ENCODE data around the gene CUX1.

CUX1 gene

DNA sequence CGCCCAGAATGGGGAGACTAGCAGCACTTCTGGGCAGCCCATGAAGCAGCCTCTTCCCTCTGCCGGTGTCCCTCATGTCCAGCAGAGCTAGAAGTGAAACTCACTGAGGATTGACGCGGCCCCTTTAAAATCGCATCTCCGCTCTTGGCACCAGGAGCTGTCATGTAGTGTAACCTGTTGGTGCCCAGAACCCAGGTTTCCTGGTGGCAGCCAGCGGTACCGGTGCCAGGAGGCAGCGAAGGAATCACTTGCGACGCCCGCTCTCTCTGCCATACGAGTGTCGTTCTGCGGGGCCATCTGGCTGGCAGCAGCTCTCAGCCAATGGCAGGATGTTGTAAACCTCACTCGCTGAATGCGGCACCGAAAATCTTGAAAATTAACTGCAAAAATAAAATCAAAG lies 82.7 kb downstream of the CUX1 start:
- no peak for DNase-seq

DNA sequence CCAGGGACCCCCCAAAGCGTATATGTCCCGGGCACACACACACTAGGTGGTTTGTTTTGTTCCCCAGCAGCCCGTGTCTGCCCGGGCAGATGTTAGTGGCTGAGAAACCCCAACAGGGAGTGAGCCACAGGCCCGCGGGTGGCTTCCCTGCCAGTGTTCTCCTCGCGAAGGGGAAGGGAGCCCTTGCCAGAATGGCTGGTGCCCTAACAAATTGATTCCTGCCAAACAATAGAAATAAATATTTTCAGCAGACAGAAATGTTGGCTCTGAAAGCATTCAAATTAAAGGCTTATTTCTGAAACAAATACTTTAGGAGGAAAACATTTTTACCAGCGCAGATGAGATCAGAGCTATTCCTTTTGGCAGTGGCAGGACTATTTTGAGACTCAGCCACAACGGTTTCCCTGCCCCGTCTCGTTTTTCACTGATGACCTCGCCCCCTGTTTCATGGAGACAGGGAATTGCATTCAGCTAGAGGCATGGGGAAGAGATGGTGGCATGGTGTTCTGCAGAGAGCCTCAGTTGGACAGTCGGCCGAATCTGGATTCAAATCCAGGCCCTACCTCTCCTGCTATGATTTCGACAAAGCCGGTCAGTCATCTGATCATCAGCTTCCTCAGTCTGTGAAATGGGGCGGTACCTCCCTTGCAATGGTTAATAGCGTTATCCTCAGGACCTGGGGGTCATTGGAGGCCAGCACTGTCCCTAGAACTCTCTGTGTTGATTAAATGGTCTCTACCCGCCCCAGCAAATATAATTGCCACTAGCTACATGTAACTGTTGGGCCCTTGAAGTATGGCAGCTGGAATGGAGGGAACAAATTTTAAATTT lies 84.5 kb downstream of the CUX1 start:
- no peak for DNase-seq

DNA sequence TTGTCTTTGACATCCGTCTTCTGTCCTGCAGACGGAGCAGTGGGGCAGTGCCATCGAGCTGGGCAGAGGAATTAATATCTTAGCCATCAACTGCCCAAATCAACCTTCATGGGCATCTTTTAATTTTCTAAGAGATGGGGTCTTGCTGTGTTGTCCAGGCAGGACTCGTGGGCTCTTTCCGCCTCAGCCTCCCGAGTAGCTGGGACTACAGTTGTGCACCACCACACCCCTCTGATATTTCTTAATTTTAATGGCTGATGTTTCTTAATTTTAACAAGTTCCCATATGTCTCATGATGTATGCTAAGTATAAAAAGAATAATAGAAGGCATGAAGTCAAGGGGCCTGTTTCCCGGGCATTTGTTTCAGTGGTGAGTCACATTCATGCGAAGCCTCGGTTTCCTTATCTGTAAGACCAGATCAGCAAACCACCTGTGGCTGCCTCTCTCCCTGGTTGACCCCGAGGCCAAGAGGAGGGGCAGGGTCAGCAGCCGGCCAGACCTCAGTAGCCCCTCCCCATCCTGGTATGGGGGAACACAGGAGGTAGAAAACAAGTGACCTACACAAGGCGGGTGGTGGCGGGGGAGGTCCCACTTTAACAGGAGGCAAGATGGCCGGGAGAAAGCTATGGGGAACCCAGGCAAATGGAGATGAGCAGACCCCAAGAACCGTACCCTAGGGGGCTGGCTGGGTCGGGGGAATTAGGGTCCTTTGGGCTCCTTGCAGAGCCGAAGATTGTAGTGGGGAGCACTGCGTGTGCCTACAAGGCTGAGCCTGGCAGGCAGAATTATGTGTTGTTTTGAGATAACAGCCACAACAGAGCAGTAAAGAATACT lies 85.5 kb downstream of the CUX1 start:
- no peak for DNase-seq

DNA sequence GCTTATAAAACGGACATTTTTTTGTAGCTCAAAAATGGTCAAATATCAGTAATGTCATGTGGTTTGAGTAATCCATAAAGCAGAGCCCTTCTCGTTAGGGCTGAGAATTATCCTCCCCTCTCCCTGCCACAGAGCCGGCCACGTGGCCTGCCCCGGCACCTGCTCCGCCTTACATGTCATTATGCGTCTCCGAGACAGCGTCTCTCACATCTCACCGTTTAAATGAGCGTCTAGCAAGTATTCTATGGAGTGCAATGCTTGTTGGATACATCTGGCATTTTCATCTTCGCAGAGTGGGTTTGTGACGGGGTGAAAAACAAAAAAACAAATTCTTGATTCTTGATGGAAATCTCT lies 86.1 kb downstream of the CUX1 start:
- DNase-seq = no peak

DNA sequence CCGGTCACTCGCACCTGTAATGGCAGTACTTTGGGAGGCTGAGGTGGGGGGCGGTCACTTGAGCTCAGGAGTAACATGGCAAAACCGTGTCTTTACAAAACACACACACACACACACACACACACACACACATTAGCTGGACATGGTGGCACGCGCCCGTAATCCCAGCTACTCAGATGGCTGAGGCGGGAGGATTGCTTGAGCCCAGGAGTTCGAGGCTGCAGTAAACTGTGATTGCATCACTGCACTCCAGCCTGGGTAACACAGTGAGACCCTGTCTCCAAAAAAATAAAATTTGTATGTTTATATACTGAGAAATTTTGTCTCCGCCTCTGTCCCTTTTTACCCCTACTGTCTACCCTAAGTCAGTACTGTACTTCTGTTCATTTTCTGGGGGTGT lies 86.6 kb downstream of the CUX1 start:
- DNase-seq = no peak

DNA sequence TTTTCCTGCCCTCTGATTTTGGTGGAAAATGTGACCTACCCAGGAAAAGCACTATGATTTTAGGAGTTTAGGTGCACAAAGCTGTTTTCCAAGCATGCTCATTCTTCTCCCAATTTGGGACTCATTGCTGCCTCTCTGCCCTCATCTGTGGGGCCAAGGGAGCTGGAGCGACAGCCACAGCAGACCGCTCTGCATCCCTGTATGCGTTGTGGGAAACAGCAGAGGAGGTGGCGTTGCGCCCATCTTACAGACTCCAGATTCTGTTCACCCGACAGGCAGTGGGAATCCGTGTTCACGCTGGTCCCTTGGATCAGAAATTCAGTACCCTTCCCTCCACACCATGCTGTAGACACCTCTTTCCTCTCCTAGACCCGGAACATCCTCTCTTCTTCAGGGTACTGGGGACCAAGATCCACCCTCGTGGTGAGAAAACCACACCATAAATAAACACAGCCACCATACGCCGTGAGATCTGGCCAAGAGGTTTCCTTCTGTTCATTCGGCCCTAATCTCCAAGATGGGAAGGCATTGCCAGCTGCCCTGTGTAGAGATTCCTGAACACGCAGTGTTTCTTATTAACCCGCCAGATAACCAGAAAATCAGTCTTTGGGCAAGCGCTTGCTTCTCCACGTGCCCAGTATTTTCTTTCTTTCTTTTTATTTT lies 87.9 kb downstream of the CUX1 start:
- no peak for DNase-seq

DNA sequence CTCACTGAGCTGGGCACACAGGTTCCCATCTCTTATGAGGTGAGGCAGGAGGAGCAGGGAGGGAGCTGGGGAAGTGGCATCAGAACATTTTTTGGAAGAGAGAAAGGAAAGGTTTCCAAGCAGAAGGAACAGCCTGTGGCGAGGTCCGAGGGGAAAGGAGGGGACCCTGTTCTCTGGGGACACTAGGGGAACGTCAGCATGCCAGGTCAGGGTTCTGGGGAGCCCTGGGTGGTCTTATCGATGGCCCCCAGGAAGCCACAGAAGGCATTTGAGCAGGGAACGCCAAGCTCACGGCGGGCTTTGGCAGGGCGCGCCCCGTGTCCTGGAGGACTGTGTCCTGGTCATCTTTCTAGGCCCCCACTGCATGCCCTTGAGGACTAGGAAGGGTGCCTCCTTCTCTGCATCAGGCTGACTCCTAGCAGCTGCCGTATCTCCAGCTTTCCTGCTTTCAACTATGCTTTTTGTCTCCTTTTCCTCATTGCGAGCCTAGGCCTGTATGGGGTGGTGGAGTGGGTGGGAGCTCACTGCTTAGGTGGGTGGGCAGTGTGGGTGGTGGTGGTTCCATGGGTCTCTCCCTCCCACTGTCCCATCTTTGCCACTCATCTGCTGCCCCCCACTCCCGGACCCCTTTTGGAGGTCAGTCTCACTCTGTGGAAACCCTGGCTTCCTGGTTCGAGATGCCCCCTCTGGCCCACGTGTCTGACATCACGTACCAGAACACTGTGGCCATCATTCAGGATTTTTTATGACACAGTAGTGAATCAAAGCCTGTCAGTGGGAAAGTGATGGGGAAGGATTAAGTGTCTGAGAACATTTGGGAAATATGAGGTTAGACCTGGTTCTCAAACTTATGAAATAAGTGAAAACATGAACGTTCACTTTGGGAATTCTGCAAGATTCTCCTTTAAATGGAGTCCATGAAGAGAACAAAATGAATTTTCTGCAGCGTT lies 89.1 kb downstream of the CUX1 start:
- DNase-seq = no peak

DNA sequence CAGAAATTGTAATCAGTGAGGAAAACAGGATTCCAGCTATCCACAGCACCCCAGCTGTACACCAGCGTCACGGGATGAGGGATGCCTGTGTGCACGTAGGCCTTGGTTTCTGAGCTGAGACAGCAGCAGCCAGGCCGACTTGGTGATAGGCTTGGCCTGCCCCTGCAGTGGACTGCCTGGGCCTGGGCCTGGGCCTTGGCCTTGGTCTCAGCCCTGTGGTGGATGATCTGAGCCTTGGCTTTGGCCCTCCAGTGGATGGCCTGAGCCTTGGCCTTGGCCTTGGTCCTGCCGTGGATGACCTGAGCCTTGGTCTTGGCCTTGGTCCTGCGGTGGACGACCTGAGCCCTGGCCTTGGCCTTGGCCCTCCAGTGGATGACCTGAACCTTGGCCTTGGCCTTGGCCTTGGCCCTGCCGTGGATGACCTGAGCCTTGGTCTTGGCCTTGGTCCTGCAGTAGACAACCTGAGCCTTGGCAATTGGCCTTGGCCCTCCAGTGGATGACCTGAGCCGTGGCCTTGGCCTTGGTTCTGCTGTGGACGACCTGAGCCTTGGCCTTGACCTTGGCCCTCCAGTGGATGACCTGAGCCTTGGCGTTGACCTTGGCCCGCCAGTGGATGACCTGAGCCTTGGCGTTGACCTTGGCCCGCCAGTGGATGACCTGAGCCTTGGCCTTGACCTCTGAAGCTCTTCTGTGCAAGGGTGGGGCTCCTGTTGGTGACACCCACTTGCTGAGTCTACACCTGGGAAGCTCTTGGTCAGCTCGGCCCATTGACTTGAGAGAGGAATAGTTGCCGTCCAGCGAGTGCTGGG lies 93.8 kb downstream of the CUX1 start:
- no peak for DNase-seq

DNA sequence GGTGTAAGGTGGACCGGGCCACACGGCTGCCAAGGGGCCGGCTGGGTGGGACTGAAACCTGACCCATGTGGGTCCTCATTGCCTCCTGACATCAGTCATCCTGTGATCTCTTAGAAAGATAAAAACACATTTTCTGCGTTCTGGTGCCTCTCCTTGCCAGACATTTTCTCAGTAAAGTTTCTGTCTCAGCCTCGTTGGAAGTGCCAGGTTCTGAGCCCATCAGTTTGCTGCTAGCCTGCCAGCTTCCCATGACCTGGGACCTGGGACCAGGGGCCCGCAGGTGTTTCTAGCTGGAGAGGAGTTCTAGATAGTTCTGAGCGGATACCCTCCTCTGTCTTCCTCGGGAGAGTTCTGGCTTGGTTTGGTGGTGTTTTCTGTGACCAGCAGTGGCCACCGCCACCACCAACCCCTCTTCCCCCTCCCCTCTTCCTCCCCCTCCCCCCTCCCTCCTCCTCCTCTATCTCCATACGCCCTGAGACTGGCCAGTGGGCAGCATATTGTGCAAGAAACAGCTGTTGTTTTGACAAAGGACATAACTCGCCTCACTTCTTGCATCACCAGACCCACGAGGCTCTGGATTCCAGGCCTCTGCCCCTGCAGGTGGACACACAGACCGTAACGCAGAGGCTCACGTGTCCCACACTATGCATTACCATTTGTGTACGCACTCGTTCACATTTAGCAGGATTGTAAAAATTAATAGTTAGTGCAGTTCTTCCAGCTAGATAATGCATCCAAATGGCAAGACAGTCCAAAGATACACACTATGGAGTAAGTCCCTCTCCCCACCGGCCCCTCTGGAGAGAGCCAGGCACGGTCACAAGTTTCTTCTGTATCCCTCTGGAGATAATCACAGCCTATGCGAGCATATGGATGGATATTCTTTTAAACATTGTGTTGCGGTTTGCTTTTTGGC lies 94.6 kb downstream of the CUX1 start:
- DNase-seq = no peak

DNA sequence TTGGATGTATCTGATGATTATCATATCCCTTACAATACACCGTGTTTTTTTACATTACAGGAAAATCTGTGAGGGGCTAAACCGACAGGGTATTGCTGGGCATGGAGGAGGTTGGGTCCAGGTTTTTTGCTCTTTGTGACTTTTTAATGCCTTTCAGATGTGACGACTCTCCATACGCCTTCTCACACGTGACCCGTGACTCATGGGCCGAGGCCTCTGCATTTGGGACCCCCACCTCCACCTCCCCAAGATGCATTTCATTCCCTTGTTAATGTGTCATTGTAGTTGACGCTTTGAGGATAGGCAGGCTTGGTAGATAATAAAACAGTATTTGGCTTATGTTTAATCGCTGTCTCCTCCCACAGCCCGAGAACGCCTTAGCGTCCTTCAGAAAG lies 95.3 kb downstream of the CUX1 start:
- DNase-seq = no peak

DNA sequence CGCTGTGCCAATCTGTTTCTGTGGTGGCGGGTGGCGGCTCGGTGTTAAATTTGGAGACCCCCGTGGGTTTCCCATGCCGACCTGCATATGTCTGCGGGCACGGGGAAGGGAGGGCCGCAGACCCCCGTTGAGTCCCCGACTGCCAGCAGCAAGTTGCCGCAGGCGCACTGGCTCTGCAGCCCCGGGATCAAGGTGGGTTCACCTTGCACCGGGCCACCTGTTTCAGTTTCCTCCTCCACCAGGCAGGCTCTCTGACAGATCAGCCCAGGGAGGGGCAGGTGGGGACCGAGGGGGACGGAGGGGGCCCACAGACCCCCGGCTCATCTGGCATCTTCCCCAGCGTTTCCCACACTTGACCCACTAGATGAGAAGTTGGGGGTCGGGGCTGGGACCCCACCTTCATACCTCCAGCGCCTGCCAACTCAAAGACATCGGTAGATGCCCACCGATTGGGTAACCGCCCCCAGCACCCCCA lies 95.9 kb downstream of the CUX1 start:
- no peak for DNase-seq

DNA sequence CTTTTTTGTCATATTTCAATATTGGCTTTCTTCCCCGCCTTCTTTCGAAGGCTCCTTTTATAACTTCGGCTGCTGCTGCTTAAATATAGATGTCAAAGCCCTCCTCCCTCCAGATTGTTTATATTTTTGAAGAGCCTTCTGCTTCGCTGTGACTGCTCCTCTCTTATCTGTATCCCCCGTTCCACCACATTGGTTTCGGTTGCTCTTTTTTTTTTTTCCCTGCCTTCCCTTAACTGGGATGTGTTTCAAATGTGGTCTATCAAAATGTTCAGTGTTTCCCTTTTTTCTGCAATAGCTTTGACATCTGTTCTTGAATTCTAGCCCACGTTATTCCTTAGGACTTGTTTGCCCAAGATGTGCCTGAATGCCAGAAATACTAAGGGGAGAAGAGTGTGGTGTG lies 96.4 kb downstream of the CUX1 start:
- DNase-seq = no peak

DNA sequence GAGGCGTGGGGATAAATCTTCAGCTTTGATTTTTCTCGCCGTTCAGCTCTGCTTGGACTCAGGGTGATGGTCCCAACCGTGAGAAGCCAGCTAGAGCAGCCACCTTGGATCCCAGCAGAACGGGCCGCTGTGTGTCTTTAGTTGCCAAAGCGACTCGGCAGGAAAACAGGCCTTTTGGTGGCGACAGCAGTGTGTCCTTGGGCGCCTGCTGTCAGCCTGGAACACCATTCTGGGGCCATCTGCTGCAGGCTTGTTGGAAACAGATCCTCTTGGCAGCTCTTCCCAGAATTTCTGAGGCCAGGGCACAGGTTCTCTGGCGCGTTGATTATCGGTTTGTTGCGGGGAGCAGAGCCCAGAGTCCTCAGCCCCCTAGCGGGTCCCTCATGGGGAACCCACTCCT lies 97.6 kb downstream of the CUX1 start:
- DNase-seq = no peak

DNA sequence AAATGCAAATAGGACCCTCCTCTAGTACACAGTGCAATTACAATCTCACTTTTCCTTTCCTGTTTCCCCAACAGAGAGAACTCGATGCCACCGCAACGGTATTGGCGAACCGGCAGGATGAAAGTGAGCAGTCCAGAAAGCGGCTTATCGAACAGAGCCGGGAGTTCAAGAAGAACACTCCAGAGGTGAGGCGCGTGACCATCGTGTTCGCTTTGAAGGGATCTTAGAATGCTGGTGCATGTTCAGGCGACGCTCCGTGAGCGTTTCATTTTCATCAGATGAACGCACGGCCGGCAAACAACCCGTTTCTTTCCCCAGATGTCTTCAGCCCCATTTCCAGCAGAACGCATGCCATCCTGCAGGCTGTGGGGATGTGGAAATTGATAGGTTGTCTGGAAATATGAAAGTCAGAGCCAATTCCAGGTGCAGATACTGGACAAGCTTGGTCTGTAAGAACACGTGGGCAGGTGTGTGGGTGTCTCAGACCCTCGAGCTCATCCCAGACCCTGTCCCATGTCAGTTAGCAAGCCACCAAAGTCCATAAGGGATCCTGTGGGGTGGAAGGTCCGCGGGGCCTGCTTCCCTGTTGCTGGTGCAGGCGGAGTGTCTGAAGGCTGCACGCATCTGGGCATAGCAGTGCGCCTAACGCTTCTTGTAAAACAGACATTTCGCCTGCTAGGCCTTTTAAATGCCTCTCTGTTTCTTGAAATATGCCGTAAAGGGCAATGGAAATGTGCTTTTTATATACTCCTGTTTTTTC lies 98.8 kb downstream of the CUX1 start:
- no peak for DNase-seq

DNA sequence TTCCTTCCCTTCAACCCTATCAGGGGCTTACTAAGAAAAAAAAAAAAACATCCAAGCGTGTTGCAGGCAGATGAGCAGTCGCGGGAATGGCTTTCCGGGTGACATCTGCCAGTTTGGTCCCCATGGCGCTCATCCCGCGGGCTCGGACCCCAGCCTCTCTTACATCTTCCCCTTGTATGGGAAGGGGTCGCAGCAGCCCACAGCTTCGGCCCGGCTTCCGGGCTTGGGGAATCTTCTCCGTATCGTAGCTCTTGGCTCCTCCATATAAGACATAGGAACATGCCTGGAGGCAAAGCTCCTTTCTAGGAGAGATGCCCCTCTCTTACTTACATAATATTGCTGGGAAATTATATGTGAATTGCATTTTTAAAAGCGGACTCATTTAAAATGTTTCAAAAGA lies 99.5 kb downstream of the CUX1 start:
- DNase-seq = no peak

DNA sequence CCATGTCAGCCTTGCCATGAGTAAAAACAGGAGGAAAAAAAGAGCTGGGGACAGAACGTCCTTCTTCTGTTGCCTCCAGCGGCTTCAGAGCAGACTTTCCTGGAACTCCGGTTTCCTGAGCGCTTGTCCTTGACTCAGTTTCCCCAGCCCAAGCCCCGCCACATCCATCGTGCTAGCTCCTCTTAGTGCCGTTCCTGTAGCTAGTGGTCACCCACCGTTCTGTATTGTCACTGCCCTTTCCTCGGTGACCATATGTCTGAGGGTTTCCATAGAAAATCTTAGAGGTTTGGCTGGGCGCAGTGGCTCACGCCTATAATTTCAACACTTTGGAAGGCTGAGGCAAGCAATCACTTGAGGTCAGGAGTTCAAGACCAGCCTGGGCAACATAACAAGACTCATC lies 100.1 kb downstream of the CUX1 start:
- DNase-seq = no peak

DNA sequence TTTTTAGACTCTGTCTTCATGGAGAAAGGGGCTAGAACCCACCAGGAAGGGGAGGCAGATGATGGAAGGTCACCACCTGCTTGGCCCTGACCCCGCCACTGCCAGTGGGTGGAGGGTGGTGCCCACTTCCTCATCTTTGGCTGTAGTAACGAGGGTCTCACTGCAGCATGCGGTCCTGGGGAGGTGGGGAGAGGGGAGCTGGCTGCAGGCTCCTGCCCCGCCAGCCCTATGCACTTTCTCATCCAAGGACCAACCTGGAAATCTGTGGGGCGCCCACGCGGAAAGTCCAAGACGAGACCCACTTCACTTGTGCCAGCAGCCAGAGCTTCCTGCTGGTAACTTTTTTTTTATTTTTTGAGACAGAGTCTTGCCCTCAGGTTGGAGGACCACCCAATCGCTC lies 101.0 kb downstream of the CUX1 start:
- no peak for DNase-seq

DNA sequence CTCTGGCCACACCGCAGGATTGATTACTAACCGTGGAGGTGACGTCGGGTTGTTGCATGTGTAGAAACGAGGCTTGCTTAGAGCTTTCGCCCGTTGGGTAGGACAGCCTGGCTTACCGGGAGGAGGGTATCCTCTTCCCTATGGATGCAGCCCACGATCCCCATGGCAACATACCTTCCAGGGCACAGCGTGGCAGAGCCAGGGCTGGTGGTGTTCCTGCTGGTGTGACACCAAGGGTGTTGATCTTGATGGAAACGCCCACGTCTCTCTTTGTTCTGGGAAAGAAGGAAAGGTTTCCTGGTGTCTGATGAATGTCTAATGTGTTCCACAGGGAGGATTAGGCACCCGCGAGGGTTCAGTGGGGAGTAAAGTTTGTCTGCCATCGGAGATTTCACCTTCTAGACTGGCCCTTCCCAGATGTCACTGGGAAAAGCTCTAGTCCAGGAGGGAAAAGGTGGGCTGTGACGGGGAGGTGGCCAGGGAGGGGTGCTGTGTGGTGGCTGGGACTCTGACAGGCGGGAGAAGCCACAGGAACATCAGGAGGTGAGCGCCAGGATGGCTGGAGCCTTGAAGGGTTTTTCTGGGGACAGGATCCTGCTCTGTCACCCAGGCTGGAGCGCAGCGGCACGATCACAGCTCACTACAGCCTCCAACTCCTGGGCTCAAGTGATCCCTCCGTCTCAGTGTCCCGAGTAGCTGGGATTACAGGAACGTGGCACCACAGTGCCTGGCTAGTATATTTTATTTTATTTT lies 102.1 kb downstream of the CUX1 start:
- no peak for DNase-seq

DNA sequence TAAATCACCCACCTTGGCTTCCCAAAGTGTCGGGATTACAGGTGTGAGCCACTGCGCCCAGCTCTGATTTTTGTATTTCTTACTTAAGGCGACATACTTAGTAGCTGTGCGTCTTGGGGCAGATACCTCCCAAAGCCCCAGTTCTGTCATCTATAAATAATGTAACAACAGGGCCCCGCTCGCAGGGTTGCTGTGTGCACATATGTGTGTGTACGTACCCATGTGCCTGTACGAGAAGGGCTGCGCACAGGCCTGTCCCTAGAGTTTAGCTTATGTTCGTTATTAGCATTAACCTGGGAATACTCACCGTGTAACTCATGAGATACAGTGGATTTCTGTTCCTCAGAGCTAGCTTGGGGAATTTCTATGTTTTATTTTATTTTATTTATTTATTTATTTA lies 103.6 kb downstream of the CUX1 start:
- no peak for DNase-seq

All from DMS53 (cell line).